Endothelial cell of umbilical vein (primary cell): ENCODE results near the gene GPN1. TPM values are rescaled to one million over a fixed set of nuclear protein-coding genes. Genes with fewer than 3 reads are reported as not detected.

ENCODE experiments used
- BruUV-seq: library from RNA; stranded (reverse); fragments of 400-500 nt; replicated peaks from 2 replicates; lab custom pipeline; 2021; lab: Mats Ljungman, UMichigan
- CTCF ChIA-PET: fragments of 300-600, 350-600 bp; sonication (Branson Sonifier 250); formaldehyde crosslinking; loops from one replicate; lab custom pipeline; 2021; ENCODE audit warnings: antibody characterized with exemption, inconsistent platforms; lab: Charles Lee
- POLR2A ChIA-PET: fragments of 300-600, 350-600 bp; sonication (Branson Sonifier 250); formaldehyde crosslinking; loops from one replicate; lab custom pipeline; 2021; ENCODE audit warnings: antibody characterized with exemption, inconsistent platforms; lab: Charles Lee
- DNase-seq: peaks from one replicate; pipeline ENCODE4 v3.0.0-alpha.2; 2011; ENCODE audit warnings: low read depth, low spot score
- FAIRE-seq: peaks from 2 replicates; lab custom pipeline; 2011; peaks lifted over from hg19 to GRCh38; lab: Jason Lieb, UNC
- H2AFZ ChIP-seq: 2 replicates; pipeline ENCODE4 v1.6.0; 2012; ENCODE audit warnings: low read depth, low read length, control low read depth, inconsistent platforms
- H3K27ac ChIP-seq: 2 replicates; pipeline ENCODE4 v1.5.1; 2011; ENCODE audit warnings: low read depth, mild to moderate bottlenecking, control low read depth, low read length, moderate library complexity; ENCODE audit not compliant: insufficient read depth
- H3K27me3 ChIP-seq, 2 experiments: 2 replicates each; pipeline versions ENCODE4 v1.6.0 to v1.6.1; 2011; ENCODE audit warnings: low read length in 2 of 2, mixed read lengths in 1 of 2; ENCODE audit not compliant: control insufficient read depth in 2 of 2, insufficient read depth in 2 of 2
- H3K36me3 ChIP-seq, 2 experiments: 2 replicates in 1 of 2; 3 replicates in 1 of 2; pipeline ENCODE4 v1.5.1; 2011; ENCODE audit warnings: low read length in 2 of 2, mild to moderate bottlenecking in 1 of 2, moderate library complexity in 1 of 2; ENCODE audit not compliant: control insufficient read depth in 2 of 2, insufficient read depth in 2 of 2; ENCODE audit errors: extremely low read depth in 1 of 2
- H3K4me1 ChIP-seq: 3 replicates; pipeline ENCODE4 v1.5.1; 2011; ENCODE audit warnings: mild to moderate bottlenecking, low read length; ENCODE audit not compliant: control insufficient read depth, insufficient read depth; ENCODE audit errors: extremely low read depth
- H3K4me2 ChIP-seq: 2 replicates; pipeline ENCODE4 v1.6.1; 2011; ENCODE audit warnings: low read length, control low read depth, mixed read lengths; ENCODE audit not compliant: insufficient read depth
- H3K4me3 ChIP-seq, 3 experiments: fragments of 200-600 bp in 1 of 3; sonication (generic), shearing (Covaris generic) in 1 of 3; replicated peaks in 1 of 3; 2 replicates each; pipeline ENCODE4 v1.5.1; 2011 to 2016; ENCODE audit warnings: control low read depth in 3 of 3, low read length in 3 of 3, mild to moderate bottlenecking in 2 of 3, inconsistent platforms in 1 of 3, low read depth in 1 of 3, moderate library complexity in 1 of 3; ENCODE audit not compliant: insufficient read depth in 1 of 3
- H3K79me2 ChIP-seq: 2 replicates; pipeline ENCODE4 v1.6.0; 2012; ENCODE audit warnings: low read length, inconsistent platforms; ENCODE audit not compliant: control insufficient read depth, insufficient read depth
- H3K9ac ChIP-seq: replicated peaks from 2 replicates; pipeline ENCODE3; 2011; ENCODE audit warnings: low read length, control low read depth; ENCODE audit not compliant: insufficient read depth; ENCODE audit errors: extremely low read depth
- H3K9me1 ChIP-seq: replicated peaks from 3 replicates; pipeline ENCODE4 v1.6.0; 2011; ENCODE audit warnings: mild to moderate bottlenecking, low read length; ENCODE audit not compliant: control insufficient read depth, insufficient read depth; ENCODE audit errors: extremely low read depth
- H3K9me3 ChIP-seq: replicated peaks from 2 replicates; pipeline ENCODE4 v1.5.1; 2012; ENCODE audit warnings: low read length, inconsistent platforms; ENCODE audit not compliant: control insufficient read depth, insufficient read depth
- H4K20me1 ChIP-seq: replicated peaks from 2 replicates; pipeline ENCODE3; 2011; ENCODE audit warnings: mild to moderate bottlenecking, low read length; ENCODE audit not compliant: control insufficient read depth, insufficient read depth; ENCODE audit errors: extremely low read depth
- EZH2 ChIP-seq: IDR thresholded peaks from 2 replicates; pipeline ENCODE4 v1.6.1; 2012; ENCODE audit warnings: borderline replicate concordance, low read depth, mild to moderate bottlenecking, moderate library complexity, low read length, inconsistent platforms; ENCODE audit not compliant: severe bottlenecking
- FOS ChIP-seq: IDR thresholded peaks from 2 replicates; pipeline ENCODE4 v1.6.1; 2011; ENCODE audit warnings: mild to moderate bottlenecking, low read length, moderate library complexity, borderline replicate concordance; ENCODE audit not compliant: insufficient read depth
- GATA2 ChIP-seq: IDR thresholded peaks from 2 replicates; pipeline ENCODE4 v1.7.0; 2011; ENCODE audit warnings: low read depth, mild to moderate bottlenecking, moderate library complexity, mixed read lengths, low read length; ENCODE audit not compliant: insufficient read length, insufficient read depth
- JUN ChIP-seq: IDR thresholded peaks from 2 replicates; pipeline ENCODE4 v1.6.1; 2011; ENCODE audit warnings: borderline replicate concordance, low read depth; ENCODE audit not compliant: insufficient read length, insufficient read depth
- MYC ChIP-seq: IDR thresholded peaks from one replicate; pipeline ENCODE4 v1.6.1; 2011; ENCODE audit warnings: mild to moderate bottlenecking, low read depth, low read length
- POLR2AphosphoS5 ChIP-seq: IDR thresholded peaks from 2 replicates; pipeline ENCODE4 v1.6.1; 2012; ENCODE audit warnings: low read depth, mild to moderate bottlenecking, control low read depth, low read length, moderate library complexity; ENCODE audit not compliant: insufficient read depth
- dilution Hi-C: fragments of 300-500 bp; cut with MboI; formaldehyde crosslinking; loops from one replicate; pipeline ENCODE4 v1.15.0; 2019; ENCODE audit warnings: low sequenced_read_pairs; ENCODE audit not compliant: extremely low pct_ligation_motif_present
- intact Hi-C: fragments of 100-400 bp; cut with micrococcal nuclease; formaldehyde crosslinking; loops from one replicate; pipeline ENCODE4 v1.10.0; 2022
- polyA plus RNA-seq, 4 experiments: library from polyadenylated mRNA; depleted of rRNA in 3 of 4; stranded (reverse) in 3 of 4; unstranded in 1 of 4; fragments of >200 nt; gene quantifications; 2 replicates each; pipeline versions ENCODE4 v1.2.1 to v1.2.3, GENCODE V29; 2011 to 2012; ENCODE audit warnings: missing spikeins in 1 of 4
- total RNA-seq: library from RNA; stranded (reverse); gene quantifications from 2 replicates; pipeline ENCODE4 v1.2.3, GENCODE V29; 2021
- TF ChIP-seq, protein P1 (sequence below), 2 donors: IDR thresholded peaks; 1 replicate in 1 of 2; 2 replicates in 1 of 2; pipeline ENCODE4 v1.5.1; 2011; ENCODE audit warnings: low read length in 2 of 2, mild to moderate bottlenecking in 2 of 2, moderate library complexity in 2 of 2, control low read depth in 1 of 2, inconsistent platforms in 1 of 2, low read depth in 1 of 2; ENCODE audit not compliant: insufficient read depth in 1 of 2; ENCODE audit errors: extremely low read depth in 1 of 2

GPN1 gene
- total and polyA plus RNA-seq, 2 donors (not counting 3 experiments of a cell fraction or from before 2014, with no cell fraction given) = 35.4 to 45.5 TPM

GRCh38 chr2:27690052-27690451 is 61.2 kb downstream of the GPN1 start:
- intact Hi-C loops = no loop called here
- FAIRE-seq = no peak

GRCh38 chr2:27697660-27698059 is 68.8 kb downstream of the GPN1 start:
- H3K27ac ChIP-seq = no peak overlapping the region
- CTCF ChIA-PET = no interaction called here
- H3K9ac ChIP-seq = no peak overlapping the region
- H3K36me3 ChIP-seq = peaks cover 0 to 7% of the 10 kb centered on the region in 2 experiments
- H3K79me2 ChIP-seq = no peaks in the 10 kb centered on the region
- no TSS peak for BruUV-seq
- DNase-seq (no peak), FAIRE-seq (no peak)
- no peak overlapping the region for H2AFZ ChIP-seq
- TF ChIP-seq FOS = no peak
- H4K20me1 ChIP-seq = no peaks in the 10 kb centered on the region
- dilution Hi-C loops (no loop called here), intact Hi-C loops (no loop called here)
- no peak overlapping the region for H3K4me3 ChIP-seq
- no peaks in the 10 kb centered on the region for H3K27me3 ChIP-seq
- H3K4me1 ChIP-seq = no peaks in the 10 kb centered on the region
- H3K9me3 ChIP-seq = no peaks in the 10 kb centered on the region
- no peaks in the 10 kb centered on the region for H3K9me1 ChIP-seq
- H3K4me2 ChIP-seq = no peak overlapping the region
- POLR2A ChIA-PET = no interaction called here

More at GRCh38 chr2:27690052-27690451, 61.2 kb downstream of the GPN1 start:
- no peaks in the 10 kb centered on the region for H3K4me1 ChIP-seq
- no peaks in the 10 kb centered on the region for H3K9me3 ChIP-seq
- H4K20me1 ChIP-seq = no peaks in the 10 kb centered on the region
- H3K9ac ChIP-seq = no peak overlapping the region
- POLR2A ChIA-PET = no interaction called here
- H3K79me2 ChIP-seq = no peaks in the 10 kb centered on the region
- CTCF ChIA-PET = interaction anchor here (0.9 to 1.8 kb wide), 3 partner anchors 9 to 14 kb away, joined by 3 to 6 read pairs (median 3); no protein-coding TSS in a partner anchor
- BruUV-seq = no TSS peak
- H3K27me3 ChIP-seq = no peaks in the 10 kb centered on the region
- TF ChIP-seq JUN (no peak), FOS (no peak), POLR2AphosphoS5 (no peak), MYC (no peak), EZH2 (no peak), GATA2 (no peak)
- TF ChIP-seq, protein P1, sequence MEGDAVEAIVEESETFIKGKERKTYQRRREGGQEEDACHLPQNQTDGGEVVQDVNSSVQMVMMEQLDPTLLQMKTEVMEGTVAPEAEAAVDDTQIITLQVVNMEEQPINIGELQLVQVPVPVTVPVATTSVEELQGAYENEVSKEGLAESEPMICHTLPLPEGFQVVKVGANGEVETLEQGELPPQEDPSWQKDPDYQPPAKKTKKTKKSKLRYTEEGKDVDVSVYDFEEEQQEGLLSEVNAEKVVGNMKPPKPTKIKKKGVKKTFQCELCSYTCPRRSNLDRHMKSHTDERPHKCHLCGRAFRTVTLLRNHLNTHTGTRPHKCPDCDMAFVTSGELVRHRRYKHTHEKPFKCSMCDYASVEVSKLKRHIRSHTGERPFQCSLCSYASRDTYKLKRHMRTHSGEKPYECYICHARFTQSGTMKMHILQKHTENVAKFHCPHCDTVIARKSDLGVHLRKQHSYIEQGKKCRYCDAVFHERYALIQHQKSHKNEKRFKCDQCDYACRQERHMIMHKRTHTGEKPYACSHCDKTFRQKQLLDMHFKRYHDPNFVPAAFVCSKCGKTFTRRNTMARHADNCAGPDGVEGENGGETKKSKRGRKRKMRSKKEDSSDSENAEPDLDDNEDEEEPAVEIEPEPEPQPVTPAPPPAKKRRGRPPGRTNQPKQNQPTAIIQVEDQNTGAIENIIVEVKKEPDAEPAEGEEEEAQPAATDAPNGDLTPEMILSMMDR (IDR thresholded peaks at IDR 0.05; ENCODE audit: extremely low read depth in 1 of 2, insufficient read depth in 1 of 2, low read depth in 1 of 2, low read length in 2 of 2) = no peak
- no peak overlapping the region for H3K4me2 ChIP-seq
- no peak overlapping the region for H3K27ac ChIP-seq
- peaks cover 9 to 14% of the 10 kb centered on the region in 2 experiments for H3K36me3 ChIP-seq
- H2AFZ ChIP-seq = no peak overlapping the region
- dilution Hi-C loops = no loop called here
- no peaks in the 10 kb centered on the region for H3K9me1 ChIP-seq
- DNase-seq = no peak
- H3K4me3 ChIP-seq = no peak overlapping the region
